Measurements from ENCODE around the gene OTOGL. TPM values are rescaled to one million over a fixed set of nuclear protein-coding genes. Genes with fewer than 3 reads are reported as not detected.
"Not testable (repeated sequence)": the region's sequence is repeated elsewhere in the genome, so short reads cannot be mapped to it uniquely, and the experiment has no call there.

OTOGL gene
- 0.16 TPM in 1 of 2 replicates, not detected in the other for total RNA-seq

DNA sequence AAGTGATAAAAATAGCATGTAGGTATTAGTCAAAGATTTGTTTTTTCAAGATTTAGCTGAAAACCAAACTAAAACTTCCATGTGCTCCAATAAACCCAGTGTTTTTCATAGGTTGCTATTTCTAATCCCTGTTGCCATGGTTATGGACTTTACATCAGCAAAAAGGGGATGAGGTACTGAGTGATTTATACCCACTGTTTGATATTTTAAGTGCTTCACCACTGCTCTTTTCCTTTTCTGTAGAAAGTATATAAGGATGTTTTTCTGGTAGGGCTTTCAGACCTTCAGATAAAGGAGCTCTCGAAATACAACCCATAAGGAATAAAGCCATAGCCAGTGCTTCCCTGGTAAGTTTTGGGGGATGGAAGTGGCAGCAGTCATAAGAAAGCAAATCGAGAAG is at the start of gene OTOGL:
Gene OTOGL, plus strand, starts transcription at position 279 of the 400 bp plus-strand sequence. CDS start 109,895 bp downstream, outside the sequence.
- Mint-ChIP-seq H3K4me3 (ENCODE audit: low read depth) (no peak within 1 kb of the TSS), H3K9me3 (no peaks in the 10 kb centered on the region), H3K27ac (no peak within 1 kb of the TSS), H3K4me1 (ENCODE audit: low read depth) (no peaks in the 10 kb centered on the region), H3K36me3 (ENCODE audit: low read depth) (no peaks in the 10 kb centered on the region), H3K27me3 (ENCODE audit: low read depth) (no peaks in the 10 kb centered on the region)
- intact Hi-C loops (cut with micrococcal nuclease) = loop anchor here (5.0 kb wide), 1 partner anchor 88 kb away; no protein-coding TSS in a partner anchor
- no peak for DNase-seq (ENCODE audit: low spot score)

DNA sequence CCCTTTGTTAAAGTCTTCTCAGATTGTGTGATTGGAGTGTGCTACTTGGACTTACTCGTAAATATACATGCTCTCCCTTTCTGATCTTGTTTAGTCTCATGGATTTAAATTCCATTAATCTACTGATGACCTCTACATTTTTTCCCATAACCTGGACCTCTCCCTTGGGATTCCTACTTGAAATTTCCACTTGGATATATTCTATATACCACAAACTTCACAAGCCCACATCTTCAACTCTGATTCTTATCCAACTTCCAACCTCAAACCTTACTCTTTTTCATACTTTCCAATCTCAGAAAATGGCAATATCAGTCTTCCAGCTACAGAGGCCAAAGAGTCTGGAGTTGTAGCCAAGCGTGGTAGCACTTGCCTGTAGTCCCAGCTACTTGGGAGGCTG is 49.1 kb upstream of the OTOGL start:
- Mint-ChIP-seq H3K36me3 (ENCODE audit: low read depth) (no peaks in the 10 kb centered on the region), H3K9me3 (no peaks in the 10 kb centered on the region), H3K27me3 (ENCODE audit: low read depth) (peaks cover 21% of the 10 kb centered on the region), H3K27ac (no peak overlapping the region), H3K4me1 (ENCODE audit: low read depth) (no peaks in the 10 kb centered on the region), H3K4me3 (ENCODE audit: low read depth) (no peak overlapping the region)
- intact Hi-C loops (cut with micrococcal nuclease) = no loop called here
- no peak for DNase-seq (ENCODE audit: low spot score)

DNA sequence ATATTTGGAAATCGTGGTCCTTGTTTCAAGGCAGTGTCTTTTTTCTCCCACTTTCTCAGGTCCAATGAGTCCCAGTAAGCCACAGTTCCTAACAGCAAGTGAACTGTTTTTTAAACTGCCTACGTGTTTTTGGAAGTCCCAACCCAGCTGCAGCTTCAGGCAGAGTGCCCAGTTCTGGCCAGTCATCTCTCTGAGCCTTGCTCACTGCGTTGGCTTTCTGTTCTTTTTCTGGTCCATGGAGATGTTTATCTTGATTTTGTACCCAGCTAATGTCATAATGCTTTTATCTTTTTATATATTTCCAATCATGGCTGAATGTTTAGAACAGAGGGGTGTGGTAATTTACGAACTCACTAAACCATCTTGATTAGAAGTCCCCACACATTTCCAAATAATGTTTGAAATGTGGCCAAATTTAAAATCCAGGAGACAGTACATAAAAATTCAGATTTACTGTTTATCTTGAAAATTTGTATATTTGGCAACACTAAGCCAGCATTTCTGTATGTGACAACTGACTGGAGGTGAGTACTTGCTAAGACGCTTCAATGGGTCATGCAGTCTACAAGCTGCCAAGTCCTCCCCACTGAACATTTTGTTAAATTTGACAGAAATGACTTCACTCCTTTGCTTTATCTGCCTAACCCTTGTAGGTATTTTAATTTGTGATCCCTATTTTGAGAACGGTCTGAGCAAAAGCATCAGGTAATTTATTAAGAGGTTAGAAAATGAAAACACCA is 46.1 kb upstream of the OTOGL start:
- Mint-ChIP-seq H3K4me3 (ENCODE audit: low read depth) (no peak overlapping the region), H3K36me3 (ENCODE audit: low read depth) (no peaks in the 10 kb centered on the region), H3K4me1 (ENCODE audit: low read depth) (no peaks in the 10 kb centered on the region), H3K9me3 (no peaks in the 10 kb centered on the region), H3K27ac (no peak overlapping the region), H3K27me3 (ENCODE audit: low read depth) (peaks cover 12% of the 10 kb centered on the region)
- intact Hi-C loops (cut with micrococcal nuclease) = no loop called here
- DNase-seq (ENCODE audit: low spot score) = no peak

- intact Hi-C loops (cut with micrococcal nuclease) = no loop called here
- DNase-seq (ENCODE audit: low spot score) = no peak
- H3K36me3 Mint-ChIP-seq (ENCODE audit: low read depth) = no peaks in the 10 kb centered on the region
- H3K27me3 Mint-ChIP-seq (ENCODE audit: low read depth) = peaks cover 3% of the 10 kb centered on the region
- no peak overlapping the region for H3K27ac Mint-ChIP-seq
- no peaks in the 10 kb centered on the region for H3K4me1 Mint-ChIP-seq (ENCODE audit: low read depth)
- H3K9me3 Mint-ChIP-seq = no peaks in the 10 kb centered on the region
- no peak overlapping the region for H3K4me3 Mint-ChIP-seq (ENCODE audit: low read depth)
These were observed 43.1 kb upstream of the OTOGL start for GRCh38 chr12:80056232-80056631.

- intact Hi-C loops (cut with micrococcal nuclease) = no loop called here
- Mint-ChIP-seq H3K27ac (no peak overlapping the region), H3K36me3 (ENCODE audit: low read depth) (no peaks in the 10 kb centered on the region), H3K27me3 (ENCODE audit: low read depth) (peaks cover 3% of the 10 kb centered on the region), H3K9me3 (no peaks in the 10 kb centered on the region), H3K4me3 (ENCODE audit: low read depth) (no peak overlapping the region), H3K4me1 (ENCODE audit: low read depth) (no peaks in the 10 kb centered on the region)
- DNase-seq (ENCODE audit: low spot score) = no peak
These were observed 42.5 kb upstream of the OTOGL start for GRCh38 chr12:80056845-80057244.

- no peak overlapping the region for H3K27ac Mint-ChIP-seq
- H3K27me3 Mint-ChIP-seq (ENCODE audit: low read depth) = peaks cover 3% of the 10 kb centered on the region
- DNase-seq (ENCODE audit: low spot score) = no peak
- intact Hi-C loops (cut with micrococcal nuclease) = no loop called here
- H3K9me3 Mint-ChIP-seq = no peaks in the 10 kb centered on the region
- H3K36me3 Mint-ChIP-seq (ENCODE audit: low read depth) = no peaks in the 10 kb centered on the region
- no peak overlapping the region for H3K4me3 Mint-ChIP-seq (ENCODE audit: low read depth)
- H3K4me1 Mint-ChIP-seq (ENCODE audit: low read depth) = no peaks in the 10 kb centered on the region
These were observed 40.8 kb upstream of the OTOGL start for GRCh38 chr12:80058586-80058985.

GRCh38 chr12:80059102-80059501 is 40.2 kb upstream of the OTOGL start:
- Mint-ChIP-seq H3K4me1 (ENCODE audit: low read depth) (no peaks in the 10 kb centered on the region), H3K4me3 (ENCODE audit: low read depth) (no peak overlapping the region), H3K27ac (no peak overlapping the region), H3K9me3 (no peaks in the 10 kb centered on the region), H3K27me3 (ENCODE audit: low read depth) (peaks cover 3% of the 10 kb centered on the region), H3K36me3 (ENCODE audit: low read depth) (no peaks in the 10 kb centered on the region)
- intact Hi-C loops (cut with micrococcal nuclease) = no loop called here
- no peak for DNase-seq (ENCODE audit: low spot score)

GRCh38 chr12:80059875-80060274 is 39.5 kb upstream of the OTOGL start:
- DNase-seq (ENCODE audit: low spot score) = no peak
- Mint-ChIP-seq H3K4me1 (ENCODE audit: low read depth) (no peaks in the 10 kb centered on the region), H3K27ac (no peak overlapping the region), H3K4me3 (ENCODE audit: low read depth) (no peak overlapping the region), H3K9me3 (no peaks in the 10 kb centered on the region), H3K36me3 (ENCODE audit: low read depth) (no peaks in the 10 kb centered on the region), H3K27me3 (ENCODE audit: low read depth) (peaks cover 3% of the 10 kb centered on the region)
- intact Hi-C loops (cut with micrococcal nuclease) = no loop called here

GRCh38 chr12:80064269-80064668 is 35.1 kb upstream of the OTOGL start:
- Mint-ChIP-seq H3K36me3 (ENCODE audit: low read depth) (no peaks in the 10 kb centered on the region), H3K9me3 (no peaks in the 10 kb centered on the region), H3K4me3 (ENCODE audit: low read depth) (no peak overlapping the region), H3K27me3 (ENCODE audit: low read depth) (peaks cover 7% of the 10 kb centered on the region), H3K27ac (no peak overlapping the region), H3K4me1 (ENCODE audit: low read depth) (no peaks in the 10 kb centered on the region)
- DNase-seq (ENCODE audit: low spot score) = no peak
- intact Hi-C loops (cut with micrococcal nuclease) = no loop called here

DNA sequence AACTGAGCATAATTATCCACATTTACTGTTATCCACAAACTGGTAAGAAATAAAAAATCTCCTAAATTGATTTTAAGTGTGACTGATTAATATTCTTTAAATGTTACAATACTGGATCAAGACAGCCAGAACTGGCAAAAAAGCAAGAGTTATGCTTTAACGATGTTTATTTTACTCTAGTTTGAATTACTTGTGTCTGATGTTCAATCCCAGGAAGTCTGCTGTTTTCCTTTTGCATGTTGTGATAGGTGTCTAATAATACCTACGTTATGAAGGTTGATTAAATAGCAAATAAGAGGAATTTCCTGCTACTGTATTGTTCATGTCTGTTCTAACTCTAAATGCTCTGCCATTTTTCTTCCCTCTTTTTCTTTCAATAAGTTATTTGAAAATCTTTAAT is 34.4 kb upstream of the OTOGL start:
- intact Hi-C loops (cut with micrococcal nuclease) = no loop called here
- Mint-ChIP-seq H3K9me3 (no peaks in the 10 kb centered on the region), H3K27me3 (ENCODE audit: low read depth) (peaks cover 6% of the 10 kb centered on the region), H3K36me3 (ENCODE audit: low read depth) (no peaks in the 10 kb centered on the region), H3K4me1 (ENCODE audit: low read depth) (no peaks in the 10 kb centered on the region), H3K27ac (no peak overlapping the region), H3K4me3 (ENCODE audit: low read depth) (no peak overlapping the region)
- no peak for DNase-seq (ENCODE audit: low spot score)

- Mint-ChIP-seq H3K27me3 (ENCODE audit: low read depth) (peaks cover 4% of the 10 kb centered on the region), H3K36me3 (ENCODE audit: low read depth) (no peaks in the 10 kb centered on the region), H3K4me1 (ENCODE audit: low read depth) (peaks cover 2% of the 10 kb centered on the region), H3K4me3 (ENCODE audit: low read depth) (no peak overlapping the region), H3K9me3 (no peaks in the 10 kb centered on the region), H3K27ac (no peak overlapping the region)
- no peak for DNase-seq (ENCODE audit: low spot score)
- intact Hi-C loops (cut with micrococcal nuclease) = no loop called here
These were observed 31.2 kb upstream of the OTOGL start for GRCh38 chr12:80068173-80068572.

DNA sequence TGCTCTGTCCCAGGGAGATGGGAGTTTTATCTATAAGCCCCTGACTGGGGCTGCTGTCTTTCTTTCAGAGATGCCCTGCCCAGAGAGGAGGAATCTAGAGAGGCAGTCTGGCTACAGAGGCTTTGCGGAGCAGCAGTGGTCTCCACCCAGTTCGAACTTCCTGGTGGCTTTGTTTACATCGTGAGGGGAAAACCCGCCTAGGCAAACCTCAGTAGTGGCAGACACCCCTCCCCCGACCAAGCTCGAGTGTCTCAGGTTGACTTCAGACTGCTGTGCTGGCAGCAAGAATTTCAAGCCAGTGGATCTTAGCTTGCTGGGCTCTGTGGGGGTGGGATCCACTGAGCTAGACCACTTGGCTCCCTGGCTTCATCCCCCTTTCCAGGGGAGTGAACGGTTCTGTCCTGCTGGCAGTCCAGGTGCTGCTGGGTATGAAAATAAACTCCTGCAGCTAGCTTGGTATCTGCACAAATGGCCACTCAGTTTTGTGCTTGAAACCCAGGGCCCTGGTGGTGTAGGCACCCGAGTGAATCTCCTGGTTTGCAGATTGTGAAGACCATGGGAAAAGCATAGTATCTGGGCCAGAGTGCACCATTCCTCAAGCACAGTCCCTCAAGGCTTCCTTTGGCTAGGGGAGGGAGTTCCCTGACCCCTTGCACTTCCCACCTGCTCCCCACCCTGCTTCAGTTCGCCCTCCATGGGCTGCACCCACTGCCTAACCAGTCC is 15.3 kb upstream of the OTOGL start:
- H3K27me3 Mint-ChIP-seq (ENCODE audit: low read depth); intact Hi-C loops (cut with micrococcal nuclease); H3K27ac Mint-ChIP-seq; H3K4me1 Mint-ChIP-seq (ENCODE audit: low read depth); H3K36me3 Mint-ChIP-seq (ENCODE audit: low read depth); H3K4me3 Mint-ChIP-seq (ENCODE audit: low read depth): not testable (repeated sequence)
- DNase-seq (ENCODE audit: low spot score) = peak; percentile 40
- H3K9me3 Mint-ChIP-seq = peaks cover 15% of the 10 kb centered on the region

DNA sequence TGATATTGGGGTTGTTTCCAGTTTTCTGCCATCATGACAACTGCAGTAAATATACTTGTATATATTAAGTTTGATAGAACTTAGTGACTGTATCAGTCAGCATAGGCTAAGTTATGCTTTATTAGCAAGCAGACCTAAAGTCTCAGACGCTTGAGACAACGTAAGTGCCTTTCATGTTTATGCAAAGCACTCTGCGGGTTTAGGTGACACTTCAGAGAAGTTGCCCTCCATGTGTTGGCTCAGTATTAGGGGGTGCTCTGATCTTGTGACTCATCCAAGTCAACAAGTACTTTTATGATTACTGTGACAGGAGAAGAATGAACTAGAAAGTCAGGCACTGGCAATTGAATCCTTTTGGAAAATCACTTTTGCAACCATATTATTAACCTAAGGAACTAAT is 13.3 kb upstream of the OTOGL start:
- peaks cover 8% of the 10 kb centered on the region for H3K4me1 Mint-ChIP-seq (ENCODE audit: low read depth)
- no peak overlapping the region for H3K27ac Mint-ChIP-seq
- H3K4me3 Mint-ChIP-seq (ENCODE audit: low read depth) = no peak overlapping the region
- H3K9me3 Mint-ChIP-seq = peaks cover 14% of the 10 kb centered on the region
- no peaks in the 10 kb centered on the region for H3K27me3 Mint-ChIP-seq (ENCODE audit: low read depth)
- DNase-seq (ENCODE audit: low spot score) = no peak
- no peaks in the 10 kb centered on the region for H3K36me3 Mint-ChIP-seq (ENCODE audit: low read depth)
- intact Hi-C loops (cut with micrococcal nuclease) = no loop called here

Measured in activated T-helper 2 cell treated with anti-CD3 and anti-CD28 coated beads, Interferon-gamma antibody, Interleukin-2, Interleukin-4, amounts not matched to agents 10 μg/mL and 5 μg/mL and 100 μg/mL, durations not matched to agents 14 hours and 24 hours and 36 hours (primary cell).